K562 (cell line): ENCODE results near the gene NPAS2.

Experiments used
- E2F8 ChIP-seq: fragments of 450-650 bp; IDR thresholded peaks from 2 replicates; pipeline ENCODE4 v1.7.1; 2018; ENCODE audit warnings: mild to moderate bottlenecking, low read depth; ENCODE audit not compliant: partially characterized antibody
- HOXB6 ChIP-seq: fragments of 250-450 bp; sonication (Bioruptor Pico); IDR thresholded peaks from 2 replicates; pipeline ENCODE4 v1.5.1; 2022; ENCODE audit warnings: mild to moderate bottlenecking, borderline replicate concordance
- KDM1A ChIP-seq, 2 experiments: fragments of 450-650 bp; IDR thresholded peaks; 2 replicates each; pipeline ENCODE4 v1.6.1; 2016; ENCODE audit warnings: mild to moderate bottlenecking in 2 of 2
- POLR2A ChIP-seq: fragments of 450-650 bp; conservative IDR thresholded peaks from 2 replicates; pipeline ENCODE4 v1.6.1; 2016
- RBM22 ChIP-seq: fragments of 200-400 bp; formaldehyde crosslinking; IDR thresholded peaks from 2 replicates; pipeline ENCODE4 v1.6.1; 2018; ENCODE audit warnings: low read length, low read depth; ENCODE audit not compliant: poor library complexity, severe bottlenecking
- TBP ChIP-seq: optimal IDR thresholded peaks from 2 replicates; pipeline ENCODE3; 2011; ENCODE audit warnings: low read depth, low read length, improper control_type of control experiment
- TCF7L2 ChIP-seq: fragments of 150-350 bp; IDR thresholded peaks from 2 replicates; pipeline ENCODE4 v1.6.1; 2016; ENCODE audit warnings: low read depth, mild to moderate bottlenecking, low read length, moderate library complexity
- U2AF1 ChIP-seq: fragments of 200-400 bp; formaldehyde crosslinking; optimal IDR thresholded peaks from 2 replicates; pipeline ENCODE3; 2017; ENCODE audit warnings: mild to moderate bottlenecking, low read depth, low read length, moderate library complexity
- USF1 ChIP-seq: sonication (generic); formaldehyde crosslinking; IDR thresholded peaks from 2 replicates; pipeline ENCODE4 v1.9.0; 2022; ENCODE audit warnings: mild to moderate bottlenecking, missing genetic modification reagents
- USF2 ChIP-seq: sonication (generic); formaldehyde crosslinking; IDR thresholded peaks from 2 replicates; pipeline ENCODE4 v1.5.0; 2020; ENCODE audit warnings: missing genetic modification reagents
- ZBTB33 ChIP-seq: sonication (generic); formaldehyde crosslinking; IDR thresholded peaks from 2 replicates; pipeline ENCODE4 v1.8.1; 2023; ENCODE audit warnings: mild to moderate bottlenecking, missing genetic modification reagents
- ZFP36 ChIP-seq: fragments of 150-350 bp; IDR thresholded peaks from 2 replicates; pipeline ENCODE4 v1.6.1; 2018; ENCODE audit warnings: low read length, low read depth; ENCODE audit not compliant: partially characterized antibody
- ZNF232 ChIP-seq: sonication (generic); formaldehyde crosslinking; IDR thresholded peaks from 2 replicates; pipeline ENCODE4 v1.8.0; 2022; ENCODE audit warnings: mild to moderate bottlenecking, missing genetic modification reagents

- TF ChIP-seq U2AF1 (no peak), E2F8 (no peak), USF1 (CRISPR knock-in tag) (no peak), ZBTB33 (CRISPR knock-in tag) (no peak), TBP (no peak), USF2 (CRISPR knock-in tag) (no peak), TCF7L2 (no peak), HOXB6 (CRISPR knock-in tag) (no peak), POLR2A (no peak), ZFP36 (no peak), ZNF232 (CRISPR knock-in tag) (no peak), RBM22 (no peak), KDM1A (IDR thresholded peaks at IDR 0.05) (no peak)
Measured at GRCh38 chr2:100988630-100989417, 168.9 kb downstream of the NPAS2 start.
